Epithelial cell of prostate (primary cell): Measurements from ENCODE around the gene VSIG2.
A peak's percentile ranks its signal among the peaks of the same experiment; 100 is the strongest.
"Not testable (repeated sequence)": the region's sequence is repeated elsewhere in the genome, so short reads cannot be mapped to it uniquely, and the experiment has no call there.

Source experiments
- DNase-seq: peaks from one replicate; pipeline ENCODE4 v3.0.0-alpha.2; 2011; ENCODE audit warnings: low read depth, low spot score
- H3K27ac ChIP-seq: fragments of 450-650 bp; 2 replicates; pipeline ENCODE4 v1.5.1; 2017; ENCODE audit warnings: mild to moderate bottlenecking

VSIG2 gene, protein sequence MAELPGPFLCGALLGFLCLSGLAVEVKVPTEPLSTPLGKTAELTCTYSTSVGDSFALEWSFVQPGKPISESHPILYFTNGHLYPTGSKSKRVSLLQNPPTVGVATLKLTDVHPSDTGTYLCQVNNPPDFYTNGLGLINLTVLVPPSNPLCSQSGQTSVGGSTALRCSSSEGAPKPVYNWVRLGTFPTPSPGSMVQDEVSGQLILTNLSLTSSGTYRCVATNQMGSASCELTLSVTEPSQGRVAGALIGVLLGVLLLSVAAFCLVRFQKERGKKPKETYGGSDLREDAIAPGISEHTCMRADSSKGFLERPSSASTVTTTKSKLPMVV

DNA sequence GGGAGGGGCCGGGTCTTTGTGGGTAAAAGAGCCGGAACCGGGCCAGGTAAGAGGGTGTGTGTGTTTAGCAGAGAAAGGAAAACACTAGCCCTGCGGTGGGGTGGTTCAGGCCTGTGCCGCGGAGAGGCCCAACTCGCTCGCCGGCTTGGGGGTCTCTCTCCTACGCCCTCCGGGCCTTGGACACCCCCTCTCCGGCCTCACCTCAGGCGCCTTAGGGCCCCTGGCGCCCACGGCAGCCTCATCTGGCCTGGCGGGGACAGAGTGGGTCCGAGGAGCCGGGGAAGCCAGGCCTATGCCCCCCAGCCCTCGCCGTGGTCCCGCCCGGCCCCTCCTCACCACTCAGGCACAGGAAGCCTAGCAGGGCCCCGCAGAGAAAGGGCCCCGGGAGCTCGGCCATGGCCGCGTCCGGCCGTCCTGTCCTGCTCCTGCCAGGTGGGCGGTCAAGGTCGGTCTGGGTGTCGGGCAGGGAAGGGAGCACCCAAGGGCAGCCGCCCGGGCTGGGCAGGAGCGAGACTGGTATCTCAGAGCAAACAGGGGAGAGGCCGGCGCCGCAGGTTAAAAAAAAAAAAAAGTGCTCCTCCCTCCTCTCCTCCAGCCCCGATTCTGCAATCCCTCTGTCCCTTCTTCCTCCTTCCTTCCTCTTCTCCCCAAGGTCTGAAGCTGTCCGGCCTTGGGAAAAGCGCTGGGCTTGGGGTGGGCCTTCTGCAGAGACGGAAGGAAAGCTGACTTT lies at the start of gene VSIG2:
TSS of gene VSIG2 (minus strand) at position 515 of the 730 bp plus-strand sequence. CDS start at position 397, 118 bp downstream.
- no peak for DNase-seq
- H3K27ac ChIP-seq, result no peak within 1 kb of the TSS

DNA sequence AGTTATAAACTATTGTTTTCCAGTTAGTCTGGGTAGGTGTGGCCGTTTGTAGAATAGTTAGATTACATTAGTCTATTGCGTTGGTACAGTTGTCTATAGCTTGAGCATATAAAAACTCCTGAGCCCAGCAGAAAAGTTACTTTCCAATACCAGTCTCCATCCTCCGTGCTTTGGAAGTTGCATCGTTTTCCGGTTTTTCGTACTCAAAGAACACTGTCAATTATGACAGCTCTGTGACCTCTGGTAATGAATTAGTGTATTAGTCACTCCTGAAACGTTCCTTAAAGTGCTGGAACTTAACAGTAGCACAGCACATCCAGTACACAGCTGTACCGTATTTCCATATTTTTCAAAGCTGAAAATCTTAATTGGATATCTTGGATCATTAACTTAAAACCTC lies 49.0 kb upstream of the VSIG2 start:
- no peak for DNase-seq
- peak overlapping the region; percentile 79 for H3K27ac ChIP-seq

DNA sequence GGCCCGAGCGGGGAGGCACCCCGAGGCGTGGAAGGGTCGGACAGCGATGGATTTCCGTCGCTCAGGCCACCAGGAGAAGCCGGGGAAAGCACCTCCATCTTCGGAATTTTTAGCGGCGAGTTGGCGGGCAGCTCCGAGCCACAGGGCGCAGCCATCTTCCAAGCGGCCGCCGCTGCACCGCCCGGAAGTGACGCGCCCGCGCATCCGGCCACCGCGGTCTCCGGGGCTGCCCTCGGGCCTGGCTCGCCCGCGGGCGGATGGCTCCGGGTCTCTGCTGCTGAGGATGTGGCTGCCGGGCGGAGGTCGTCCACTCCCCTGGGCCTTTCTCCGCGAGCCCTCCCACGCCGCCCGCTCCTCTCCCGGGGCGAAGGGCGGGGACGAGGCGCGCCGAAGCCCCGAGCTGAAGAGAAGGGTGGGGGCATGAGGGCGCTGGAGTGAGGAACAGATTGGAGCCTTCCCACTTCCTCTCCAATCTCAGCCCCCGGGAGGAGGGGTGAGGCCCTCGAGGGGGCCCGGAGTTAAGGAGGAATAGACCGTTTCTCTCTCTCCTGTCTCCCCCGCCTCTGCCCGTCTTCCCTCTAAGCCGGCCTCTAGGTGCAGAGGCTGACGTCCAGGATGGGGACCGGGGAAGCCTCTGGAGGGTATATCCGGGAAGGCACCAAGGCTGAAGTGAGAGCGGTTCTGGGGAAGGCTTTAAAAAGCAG lies 48.3 kb upstream of the VSIG2 start, which contains the start of gene MSANTD2:
TSS of gene MSANTD2 (minus strand) at position 181 of the 704 bp plus-strand sequence. CDS start at position 155, 26 bp downstream.
- DNase-seq, result no peak
- H3K27ac ChIP-seq, result peak within 1 kb of the TSS; percentile 79

DNA sequence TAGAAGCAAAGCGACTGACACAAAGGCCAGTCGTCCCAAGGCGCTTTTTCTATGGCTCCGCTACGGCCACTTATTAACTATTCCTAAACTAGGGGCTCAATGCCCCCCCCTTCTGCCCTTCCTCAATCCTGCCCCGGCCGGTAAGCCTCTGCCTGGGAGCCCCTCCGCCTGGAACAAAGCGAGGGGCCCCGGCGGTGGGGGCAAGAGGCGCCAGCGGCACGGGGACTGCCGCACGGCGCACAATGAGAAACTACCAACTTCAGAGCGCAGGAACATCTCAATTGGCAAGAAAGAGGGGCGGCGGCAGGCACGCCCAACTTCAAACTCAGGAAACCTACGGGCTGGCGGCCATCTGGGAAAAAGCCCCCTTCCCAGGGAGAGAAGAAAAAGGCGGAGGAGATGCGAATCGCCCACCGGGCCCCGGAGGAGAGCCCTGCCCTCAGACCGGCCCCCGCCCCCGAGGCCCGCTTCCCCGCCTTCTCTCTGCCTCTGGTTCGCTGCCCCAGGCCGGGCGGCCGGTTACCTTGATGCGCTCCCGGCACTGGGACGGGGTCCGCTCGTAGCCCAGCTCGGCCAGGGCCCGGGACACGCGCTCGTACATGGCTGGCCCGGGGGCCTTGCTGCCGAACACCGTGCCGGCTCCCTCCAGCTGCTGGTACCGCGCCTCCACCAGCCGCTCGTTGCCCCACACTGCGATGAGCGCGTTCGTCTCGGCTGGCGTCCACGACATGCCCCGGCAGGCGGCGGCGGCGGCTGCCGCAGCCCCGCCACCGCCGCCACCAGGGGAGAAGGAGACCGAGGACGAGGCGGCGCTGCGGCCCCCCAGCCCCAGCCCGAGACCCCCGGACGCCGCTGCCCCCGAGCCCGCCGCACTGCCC lies 47.5 kb upstream of the VSIG2 start:
- DNase-seq, result no peak

DNA sequence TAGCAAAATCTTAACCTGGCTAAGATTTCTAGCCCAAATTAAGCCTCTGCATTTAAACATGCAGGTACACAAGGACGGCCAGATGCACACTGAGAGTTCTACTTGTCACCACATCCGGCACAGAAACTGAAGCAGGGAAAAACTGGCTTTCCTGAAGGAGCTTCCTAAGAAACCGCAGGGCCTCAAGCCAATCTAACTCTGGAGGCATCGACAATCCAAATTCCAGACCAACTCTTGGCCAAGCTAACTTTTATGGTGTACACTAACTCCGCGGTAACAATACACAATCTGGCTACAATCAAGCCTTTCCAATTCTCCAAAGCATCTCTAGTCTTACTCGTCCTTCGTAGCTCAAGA lies 46.9 kb upstream of the VSIG2 start:
- no peak for DNase-seq
- peak overlapping the region; percentile 79 for H3K27ac ChIP-seq

More for the DNA sequence above, 47.5 kb upstream of the VSIG2 start:
- H3K27ac ChIP-seq, result peak overlapping the region; percentile 79

DNA sequence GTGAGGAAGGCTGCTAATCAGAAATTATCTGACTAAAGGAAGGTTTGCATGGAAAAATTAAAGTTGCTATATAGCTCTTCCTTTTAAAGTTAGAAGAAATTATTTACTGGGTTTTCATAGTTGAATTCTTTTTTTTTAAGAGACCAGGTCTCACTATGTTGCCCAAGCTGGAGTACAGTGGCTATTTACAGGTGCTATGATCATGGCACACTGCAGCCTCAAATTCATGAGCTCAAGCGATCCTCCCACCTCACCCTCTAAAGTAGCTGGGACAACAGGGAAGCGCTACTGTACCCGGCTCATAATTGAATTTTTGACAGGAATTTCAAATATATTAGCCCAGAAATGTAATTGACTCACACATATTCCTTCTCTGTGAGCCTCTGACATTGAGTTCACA lies 44.3 kb upstream of the VSIG2 start:
- no peak overlapping the region for H3K27ac ChIP-seq
- no peak for DNase-seq

DNA sequence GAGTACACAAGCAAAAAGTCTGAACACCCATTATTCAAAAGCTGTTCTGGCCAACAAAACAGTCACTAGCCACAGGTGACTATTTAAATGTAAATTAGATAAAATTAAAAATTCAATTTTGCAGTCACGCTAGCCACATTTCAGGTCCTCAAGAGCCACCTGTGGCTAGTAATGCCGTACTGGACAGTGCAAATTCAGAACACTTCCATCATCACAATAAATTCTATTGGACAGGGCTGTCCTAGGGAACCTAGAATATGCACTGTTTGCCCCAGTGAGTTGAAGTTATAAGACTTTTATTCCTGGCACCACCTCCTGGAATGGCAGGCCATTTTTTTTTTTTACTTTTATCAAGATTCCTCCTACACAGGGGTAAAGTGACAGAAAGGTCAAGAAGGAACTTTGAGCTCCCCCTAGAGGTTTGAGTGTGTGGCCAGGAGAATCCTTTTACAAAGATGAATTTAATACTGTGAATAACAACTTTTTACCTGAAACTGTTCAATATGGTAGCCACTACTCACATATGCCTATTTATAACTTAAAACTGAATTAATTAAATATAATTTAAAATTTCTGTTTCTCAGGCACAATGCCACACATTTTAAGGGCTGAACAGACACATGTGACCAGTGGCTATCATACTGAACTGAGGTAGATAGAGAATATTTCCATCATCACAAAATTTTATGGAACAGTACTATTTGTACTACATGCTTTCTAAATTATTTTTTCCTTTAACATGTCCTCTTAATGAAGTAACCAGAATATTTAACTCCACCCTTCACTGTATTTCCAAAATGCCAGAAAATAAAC lies 41.6 kb upstream of the VSIG2 start:
- DNase-seq, result no peak
- H3K27ac ChIP-seq, result no peak overlapping the region

DNA sequence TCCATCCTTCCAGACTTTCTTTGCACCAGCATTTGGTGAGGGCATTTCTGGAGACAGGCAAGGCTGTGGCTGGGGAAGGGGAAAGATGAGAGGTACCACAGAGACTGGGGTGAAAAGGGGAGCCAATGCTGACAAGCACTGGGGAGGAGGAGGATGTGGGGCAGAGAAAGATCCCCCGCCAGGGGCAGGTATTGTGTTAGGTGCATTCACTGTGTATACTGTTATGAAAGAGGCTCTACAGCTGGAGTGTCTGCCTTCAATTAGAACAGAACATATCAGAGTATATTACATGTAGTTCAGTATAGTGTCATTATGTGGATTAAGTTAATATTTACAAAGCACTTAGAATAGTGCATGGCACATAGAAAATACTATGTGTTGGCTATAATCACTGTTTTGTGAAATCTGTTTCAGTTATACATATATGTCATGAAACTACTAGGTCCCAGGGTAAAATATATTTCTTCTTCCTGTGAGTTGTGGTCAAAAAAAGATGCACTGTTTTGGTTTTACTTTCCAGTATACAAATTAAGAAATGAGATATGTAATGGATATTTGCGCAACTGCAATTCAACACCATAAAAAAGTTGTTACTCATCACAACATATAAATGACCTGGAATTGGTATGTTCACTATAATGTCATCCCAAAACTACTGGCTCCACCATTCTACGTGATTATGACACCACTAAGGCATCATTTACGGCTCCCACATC lies 39.7 kb upstream of the VSIG2 start:
- no peak for DNase-seq
- no peak overlapping the region for H3K27ac ChIP-seq

DNA sequence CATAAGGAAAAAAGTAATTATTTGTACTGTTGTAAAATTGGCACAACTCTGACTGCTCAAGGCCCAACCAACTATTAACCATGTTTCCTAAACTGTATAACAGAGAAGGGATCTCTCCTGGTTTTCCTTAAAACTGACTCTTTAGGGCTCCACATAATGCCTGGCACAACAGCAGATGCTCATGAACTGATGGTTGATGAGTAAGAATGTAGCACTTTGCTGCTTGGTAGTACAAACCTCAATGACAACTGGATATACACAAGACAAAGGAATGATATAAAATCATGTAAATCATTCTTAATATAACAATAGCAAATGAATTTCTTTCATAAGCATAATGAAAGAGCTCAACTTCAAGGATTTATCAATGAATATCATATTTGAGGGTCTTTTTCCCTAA lies 36.5 kb upstream of the VSIG2 start:
- no peak for DNase-seq
- no peak overlapping the region for H3K27ac ChIP-seq

DNA sequence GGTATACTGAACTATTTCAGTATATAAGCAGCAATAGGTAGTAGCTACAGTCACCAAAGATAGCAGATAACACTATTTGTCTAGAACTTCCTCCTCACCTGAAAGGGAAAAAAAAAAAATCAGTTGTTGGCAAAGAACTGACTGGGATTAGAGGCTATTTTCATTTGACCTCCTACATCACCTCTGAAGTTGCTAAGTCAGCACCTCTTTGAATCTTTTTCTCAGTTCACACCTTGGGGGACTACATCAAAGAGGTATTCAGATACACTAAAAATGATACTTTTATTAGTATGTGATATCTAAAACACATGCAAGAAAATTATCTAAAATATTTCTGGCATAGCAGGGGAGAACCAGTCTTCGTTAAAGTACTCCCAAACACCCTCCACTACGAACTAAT lies 32.0 kb upstream of the VSIG2 start:
- no peak for DNase-seq
- no peak overlapping the region for H3K27ac ChIP-seq

DNA sequence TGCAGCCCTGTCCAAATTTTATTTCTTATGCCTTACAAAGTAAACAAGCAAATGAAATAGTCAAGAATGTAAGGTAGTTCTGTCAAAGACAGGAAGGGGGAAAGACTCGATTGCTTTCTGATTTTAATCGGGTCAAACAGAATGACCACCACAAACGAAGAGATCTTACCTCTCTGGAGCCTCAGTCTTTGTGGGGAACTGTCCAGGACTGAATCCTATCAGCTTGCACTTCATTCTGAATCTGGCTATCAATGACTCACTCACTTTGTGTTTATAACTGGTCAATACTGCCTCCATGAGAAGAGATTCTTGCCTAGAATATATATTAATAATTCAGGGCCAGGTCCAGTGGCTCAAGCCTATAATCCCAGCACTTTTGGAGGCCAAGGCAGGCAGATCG lies 30.9 kb upstream of the VSIG2 start:
- DNase-seq, result no peak
- no peak overlapping the region for H3K27ac ChIP-seq

DNA sequence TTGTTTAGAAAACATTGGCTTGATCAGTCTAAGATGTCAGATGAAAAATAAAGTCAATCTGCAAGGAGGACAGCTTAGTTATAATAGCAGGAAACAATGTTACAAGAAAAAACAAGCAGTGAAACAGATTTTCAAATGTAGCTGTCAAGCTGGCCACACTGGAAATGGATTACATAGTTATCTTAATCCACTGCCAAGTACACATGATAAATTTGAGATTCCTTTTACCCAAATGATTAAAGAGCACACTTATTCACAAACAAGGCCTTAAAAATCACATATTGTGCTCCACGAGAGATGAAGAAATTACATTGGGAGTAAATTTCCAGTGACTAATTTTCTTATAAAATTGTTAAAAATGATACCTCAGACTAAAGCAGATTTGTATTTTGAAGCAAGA lies 27.5 kb upstream of the VSIG2 start:
- H3K27ac ChIP-seq, result no peak overlapping the region
- DNase-seq, result no peak

DNA sequence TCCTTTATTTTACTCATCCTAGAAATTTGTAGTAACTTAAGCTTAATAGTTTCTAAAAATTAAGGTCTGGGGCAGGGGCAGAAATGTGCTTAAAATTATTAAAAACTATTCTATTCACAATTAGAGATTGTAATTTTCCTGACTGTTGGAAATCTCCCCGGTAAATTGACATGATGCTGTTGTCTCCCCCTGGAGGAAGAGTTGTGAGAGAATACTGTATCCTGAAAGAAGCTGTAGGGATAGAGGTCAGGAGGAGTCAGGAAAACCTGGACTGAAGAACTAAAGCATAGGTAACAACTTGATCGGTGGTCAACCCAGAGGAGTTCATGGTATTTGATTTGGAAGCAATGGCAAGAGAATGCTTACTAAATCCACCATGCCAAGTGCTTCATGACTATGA lies 26.2 kb upstream of the VSIG2 start:
- no peak for DNase-seq
- no peak overlapping the region for H3K27ac ChIP-seq

DNA sequence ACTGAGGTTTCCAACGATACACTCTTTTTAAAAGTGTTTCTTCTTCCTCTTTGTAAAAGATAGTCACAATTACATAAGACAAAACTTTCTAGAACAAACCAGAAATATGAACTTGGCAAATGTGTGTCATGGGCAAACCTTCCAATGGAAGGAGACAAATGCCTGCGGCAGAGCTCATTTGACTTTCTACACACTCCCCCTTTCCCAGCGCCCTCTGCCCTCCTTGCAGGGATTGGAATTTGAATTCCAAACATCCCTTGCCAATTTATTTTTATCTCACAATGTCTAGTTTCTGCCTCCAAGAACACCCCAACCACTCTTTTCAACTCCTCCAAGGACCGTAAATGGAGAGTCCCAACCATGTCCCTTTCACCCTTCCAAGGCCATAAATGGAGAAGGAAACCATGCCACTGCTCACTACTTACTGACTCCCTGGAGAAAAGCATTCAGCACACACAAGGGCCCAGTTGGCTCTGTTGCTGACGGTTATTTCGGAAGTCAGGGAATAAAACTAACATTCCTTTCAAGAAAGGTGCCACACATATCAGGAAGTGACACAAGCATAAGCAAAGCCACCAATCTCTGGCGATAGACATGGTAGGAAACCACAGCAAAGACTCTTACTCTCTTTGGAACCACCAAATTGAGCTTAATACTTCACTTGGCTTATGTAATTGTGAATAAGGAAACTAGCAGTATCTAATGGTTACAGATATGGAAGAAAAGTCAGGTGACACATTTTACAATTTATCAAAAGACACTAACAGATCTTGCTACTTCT lies 25.0 kb upstream of the VSIG2 start:
- DNase-seq, result no peak
- no peak overlapping the region for H3K27ac ChIP-seq

DNA sequence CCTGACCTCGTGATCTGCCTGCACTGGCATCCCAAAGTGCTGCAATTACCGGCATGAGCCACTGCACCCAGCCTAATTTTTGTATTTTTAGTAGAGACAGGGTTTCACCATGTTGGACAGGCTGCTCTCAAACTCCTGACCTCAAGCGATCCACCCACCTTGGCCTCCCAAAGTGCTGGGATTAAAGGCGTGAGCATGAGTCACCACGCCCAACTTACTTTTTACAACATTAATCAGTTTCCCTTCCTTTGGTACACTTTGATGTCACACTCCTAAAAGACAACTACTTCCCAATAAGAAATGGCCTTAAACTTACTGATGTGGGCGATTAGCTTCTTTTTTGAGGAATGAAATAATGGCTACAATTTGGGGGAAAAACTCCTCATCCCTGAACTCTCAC lies 18.9 kb upstream of the VSIG2 start:
- H3K27ac ChIP-seq, result not testable (repeated sequence)

DNA sequence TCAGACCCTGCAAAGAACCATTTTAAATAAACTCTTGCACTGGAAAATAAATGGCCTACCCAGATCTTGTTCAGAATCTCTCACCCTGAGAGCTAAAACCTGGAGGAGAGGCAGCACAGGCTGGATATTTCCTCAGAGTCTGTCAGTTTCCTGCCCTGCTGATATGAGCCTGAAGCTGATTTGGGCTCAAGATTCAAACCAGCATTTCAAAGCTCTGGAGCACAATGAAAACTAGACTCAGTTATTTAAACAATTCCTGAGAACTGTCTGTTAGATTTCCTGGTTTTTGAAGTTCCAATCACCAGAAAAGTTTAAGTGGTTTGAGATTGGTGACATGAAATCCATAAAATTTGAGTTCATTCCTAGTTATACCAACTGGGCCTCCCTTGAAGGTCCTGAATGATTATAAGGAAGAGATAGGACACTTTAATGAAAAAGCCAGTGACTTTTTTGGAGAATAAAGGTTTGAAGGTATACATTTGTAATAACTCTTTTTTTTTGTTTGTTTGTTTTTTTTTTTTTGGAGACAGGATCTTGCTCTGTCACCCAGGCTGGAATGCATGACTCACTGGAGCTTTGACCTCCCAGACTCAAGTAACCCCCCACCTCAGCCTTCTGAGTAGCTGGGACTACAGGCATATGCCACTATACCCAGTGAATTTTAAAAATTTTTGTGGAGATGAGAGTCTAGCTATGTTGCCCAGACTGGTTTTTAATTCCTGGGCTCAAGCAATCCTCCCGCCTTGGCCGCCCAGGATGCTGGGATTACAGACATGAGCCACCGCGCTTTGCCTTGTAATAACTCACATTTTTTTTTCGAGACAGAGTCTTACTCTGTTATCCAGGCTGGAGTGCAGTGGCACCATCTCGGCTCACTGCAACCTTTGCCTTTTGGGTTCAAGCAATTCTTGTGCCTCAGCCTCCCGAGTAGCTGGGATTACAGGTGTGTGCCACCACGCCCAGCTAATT lies 18.0 kb upstream of the VSIG2 start:
- DNase-seq, result no peak
- H3K27ac ChIP-seq, result no peak overlapping the region

More for the DNA sequence above, 18.9 kb upstream of the VSIG2 start:
- DNase-seq, result not testable (repeated sequence)

DNA sequence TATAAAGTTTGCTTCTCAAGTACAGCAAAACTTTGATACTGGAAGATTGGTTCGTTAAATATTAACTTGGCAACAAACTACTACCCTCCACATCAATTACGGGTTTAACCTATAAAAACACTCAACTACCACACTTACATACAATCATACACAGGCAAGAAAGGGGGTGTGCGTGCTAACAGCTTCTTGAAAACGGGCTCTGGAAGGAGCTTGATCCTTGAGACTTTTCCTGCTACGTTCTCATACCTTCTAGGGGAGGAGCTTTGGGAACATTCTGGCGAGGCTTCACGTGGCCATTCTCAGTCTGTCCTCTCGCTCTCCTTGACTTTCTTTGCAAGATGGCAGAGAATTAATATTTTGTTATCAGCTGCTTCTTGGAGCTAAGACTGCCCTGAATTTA lies 16.9 kb upstream of the VSIG2 start:
- no peak overlapping the region for H3K27ac ChIP-seq
- DNase-seq, result no peak
